ENCODE data around the gene NUP88.
"Not testable (repeated sequence)": the region's sequence is repeated elsewhere in the genome, so short reads cannot be mapped to it uniquely, and the experiment has no call there.

The NUP88 gene

DNA sequence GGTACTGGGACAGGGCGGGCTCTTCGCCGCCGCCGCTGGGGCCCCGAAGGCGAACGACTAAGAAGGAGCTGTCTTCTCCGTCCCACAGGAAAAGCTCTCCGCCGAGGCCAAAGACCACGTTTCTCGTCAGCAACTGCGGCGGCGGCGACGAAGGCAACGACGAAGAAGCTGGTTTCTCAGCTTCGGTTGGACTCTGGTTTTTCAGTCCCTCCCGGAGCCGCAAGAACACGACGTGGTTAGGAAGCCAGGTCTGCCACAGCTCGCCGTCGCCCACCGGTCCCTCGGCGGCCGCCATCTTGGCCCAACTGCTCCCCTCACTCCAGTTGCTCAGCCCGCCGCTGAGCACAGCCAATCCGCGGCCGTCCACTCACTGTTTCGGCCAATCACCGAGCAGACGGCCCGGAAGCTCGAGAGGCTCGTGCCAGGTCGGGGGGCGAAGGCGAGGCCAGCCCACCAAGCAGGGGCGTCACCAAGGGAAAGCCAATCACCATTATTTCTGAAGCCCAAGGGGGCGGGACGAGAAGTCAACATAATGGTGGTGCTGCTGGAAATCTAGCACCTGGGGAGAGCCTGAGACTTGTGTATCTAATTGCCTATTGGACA, at the start of gene NUP88:
NUP88 (minus strand) TSS at position 307 of the 603 bp plus-strand sequence; CDS start at position 295, 12 bp downstream.
- DNase-seq: peak; percentile 93 to 98 (median 95)

DNA sequence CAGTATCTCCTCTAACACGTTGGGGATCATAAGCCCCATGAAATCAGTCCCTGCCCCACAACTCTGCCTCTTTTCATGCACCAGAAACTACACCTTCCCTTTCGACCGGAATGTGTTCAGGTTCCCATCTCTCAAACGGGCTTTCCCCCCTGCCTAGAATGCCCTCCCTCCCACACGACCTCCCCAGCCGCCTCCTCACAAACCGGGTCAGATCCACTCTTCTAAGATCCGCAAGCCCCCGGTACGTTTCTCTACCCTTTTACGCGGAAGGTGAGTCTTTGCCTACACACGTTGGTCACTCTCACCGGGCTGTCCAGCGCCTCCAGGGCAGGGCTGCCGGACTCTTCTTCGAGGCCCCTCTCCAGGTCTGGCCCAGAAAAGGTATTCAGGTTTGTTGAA, 48.6 kb upstream of the NUP88 start:
- peak in 2 of 6 experiments; percentile 31 to 34 for DNase-seq

DNA sequence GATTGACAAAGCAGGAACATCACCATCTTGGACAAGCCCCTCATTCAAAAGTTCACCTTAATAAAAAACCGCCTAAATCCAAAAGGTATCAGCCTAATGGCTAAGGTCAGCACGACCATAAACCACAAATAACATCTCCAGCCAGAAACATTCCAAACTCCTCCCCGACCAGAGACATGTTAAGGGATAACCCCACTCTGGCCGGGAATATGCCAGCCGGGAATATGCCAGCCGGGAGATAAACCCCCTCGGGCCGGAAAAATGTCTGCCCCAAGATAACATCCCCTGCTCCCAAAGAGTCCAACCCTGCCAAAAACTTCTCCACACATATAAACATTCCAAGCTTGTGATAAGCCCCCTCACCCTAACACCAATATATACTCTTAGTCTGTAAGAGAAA, 48.0 kb upstream of the NUP88 start:
- DNase-seq: no peak

DNA sequence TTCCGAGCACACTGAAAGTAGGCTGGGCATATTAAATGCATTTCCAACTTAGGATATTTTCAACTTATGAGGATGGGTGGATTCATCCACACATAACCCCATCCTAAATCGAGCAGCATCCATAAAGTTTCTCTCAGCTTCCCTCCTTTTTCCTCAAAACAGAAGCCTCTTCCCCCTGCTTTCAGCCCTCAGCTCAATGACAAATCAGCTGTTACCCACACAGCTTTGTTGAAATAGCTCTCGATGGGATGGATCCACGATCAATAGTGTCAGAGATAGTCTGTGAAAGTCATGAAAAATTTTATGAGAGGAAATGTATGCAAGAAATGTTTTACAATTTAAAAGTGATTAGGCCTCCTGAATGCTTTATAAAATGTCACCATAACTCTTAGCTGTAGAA, 46.8 kb upstream of the NUP88 start:
- no peak for DNase-seq

DNA sequence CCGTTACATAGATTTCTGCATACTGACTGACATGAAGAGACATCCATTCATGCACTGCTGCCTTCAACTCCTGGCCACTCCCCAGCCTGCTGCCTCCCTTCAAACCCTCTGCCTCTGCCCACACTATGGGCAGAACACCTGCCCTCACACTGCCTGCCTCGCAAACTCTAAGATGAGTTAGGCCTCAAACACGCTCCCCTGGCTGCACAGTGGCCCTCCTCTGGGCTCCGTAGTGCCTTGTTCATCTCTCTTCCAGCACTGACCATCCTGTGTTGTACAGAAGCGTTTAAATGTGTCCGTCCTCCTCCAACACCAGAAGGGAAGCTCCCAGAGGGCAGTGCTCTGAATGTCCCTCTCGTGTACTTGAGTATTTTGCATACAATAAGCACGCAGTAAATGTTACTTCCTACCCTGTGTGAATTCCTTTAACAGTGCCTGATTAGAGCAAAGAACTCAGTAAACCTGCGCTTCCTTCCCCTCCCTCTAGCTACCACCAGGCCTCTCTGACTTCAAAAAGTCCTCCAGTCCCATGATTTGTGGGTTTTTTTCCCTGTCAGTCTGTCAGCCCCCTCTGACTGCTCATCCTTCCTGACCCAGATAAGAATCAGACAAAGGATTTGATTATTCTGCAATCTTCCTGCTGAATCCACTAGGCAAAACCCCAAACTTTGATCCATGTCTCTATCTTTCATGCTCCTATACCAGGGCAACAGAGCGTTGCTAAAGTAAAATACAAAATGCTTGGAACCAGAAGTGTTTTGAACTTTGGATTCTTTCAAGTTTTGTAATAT, 45.5 kb upstream of the NUP88 start:
- DNase-seq: no peak

DNA sequence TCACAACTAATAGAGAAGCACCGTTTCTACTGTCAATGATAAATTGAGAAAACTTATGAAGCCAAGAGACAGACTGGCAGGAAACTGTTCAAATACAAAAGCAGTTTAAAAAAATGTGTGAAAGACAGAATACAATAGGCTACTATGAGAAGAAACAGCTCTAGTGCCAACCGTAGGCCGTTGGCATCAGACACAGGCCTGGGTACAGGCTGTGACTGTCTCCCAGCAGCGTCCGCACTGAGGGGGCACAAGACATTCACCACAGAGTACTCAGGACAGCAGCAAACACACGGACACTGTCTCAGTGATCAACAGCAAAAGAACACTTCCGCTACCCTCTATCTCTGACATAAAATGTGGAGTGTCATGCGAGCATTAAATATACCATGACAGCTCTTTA, 27.3 kb upstream of the NUP88 start:
- DNase-seq: no peak

DNA sequence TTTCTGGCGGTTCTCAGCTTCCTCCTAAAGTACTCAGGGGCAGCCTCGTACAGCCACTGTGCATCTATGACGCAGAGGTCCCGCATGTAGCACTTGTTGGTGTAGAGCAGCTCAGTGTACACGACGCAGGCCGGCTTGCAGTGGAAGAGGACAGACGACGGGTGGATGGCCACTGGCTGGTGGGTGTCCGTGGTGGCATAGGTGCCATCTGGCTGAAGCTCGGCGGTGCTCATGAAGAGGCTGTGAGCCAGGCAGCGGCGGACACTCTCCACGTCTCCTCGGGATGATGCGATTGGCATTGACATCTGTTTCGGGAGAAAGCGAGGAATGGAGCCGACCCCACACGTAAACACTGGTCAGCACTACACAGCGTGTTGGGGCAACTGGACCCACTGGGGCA, 24.7 kb upstream of the NUP88 start:
- no peak for DNase-seq

DNA sequence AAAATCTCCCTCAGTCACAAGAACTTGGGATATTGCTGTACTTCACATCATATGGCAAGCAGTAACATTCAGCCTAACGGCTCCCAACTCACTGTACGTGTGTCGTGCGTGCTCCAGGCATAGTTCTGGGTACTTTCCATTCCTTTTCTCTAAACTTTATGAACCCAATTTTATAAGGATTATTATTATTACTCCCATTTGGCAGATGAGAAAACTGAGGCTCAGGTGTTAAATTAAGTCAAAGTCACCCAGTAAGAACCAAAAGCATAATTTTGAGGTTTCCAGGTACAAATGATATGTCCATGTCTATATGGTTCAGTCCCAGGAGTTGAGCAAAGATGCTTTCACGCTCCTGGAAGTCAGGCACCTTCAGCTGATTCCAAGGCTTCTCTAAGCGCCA, 24.3 kb upstream of the NUP88 start:
- DNase-seq: no peak

DNA sequence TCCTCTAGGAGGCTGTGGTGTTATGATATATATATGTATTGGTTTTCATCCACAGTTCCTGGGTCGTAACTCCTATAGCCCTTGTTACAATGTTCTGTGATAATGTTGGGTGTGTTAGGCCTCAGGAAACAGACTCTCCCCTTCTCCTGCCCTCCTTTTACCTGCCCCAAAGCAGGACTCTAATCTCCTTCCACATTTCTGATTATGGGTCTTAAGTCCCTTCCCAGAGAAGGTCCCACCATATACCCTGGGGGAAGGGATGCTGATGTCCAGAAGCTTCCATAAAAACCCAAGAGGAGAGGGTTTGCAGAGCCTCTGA, 19.9 kb upstream of the NUP88 start:
- no peak for DNase-seq

DNA sequence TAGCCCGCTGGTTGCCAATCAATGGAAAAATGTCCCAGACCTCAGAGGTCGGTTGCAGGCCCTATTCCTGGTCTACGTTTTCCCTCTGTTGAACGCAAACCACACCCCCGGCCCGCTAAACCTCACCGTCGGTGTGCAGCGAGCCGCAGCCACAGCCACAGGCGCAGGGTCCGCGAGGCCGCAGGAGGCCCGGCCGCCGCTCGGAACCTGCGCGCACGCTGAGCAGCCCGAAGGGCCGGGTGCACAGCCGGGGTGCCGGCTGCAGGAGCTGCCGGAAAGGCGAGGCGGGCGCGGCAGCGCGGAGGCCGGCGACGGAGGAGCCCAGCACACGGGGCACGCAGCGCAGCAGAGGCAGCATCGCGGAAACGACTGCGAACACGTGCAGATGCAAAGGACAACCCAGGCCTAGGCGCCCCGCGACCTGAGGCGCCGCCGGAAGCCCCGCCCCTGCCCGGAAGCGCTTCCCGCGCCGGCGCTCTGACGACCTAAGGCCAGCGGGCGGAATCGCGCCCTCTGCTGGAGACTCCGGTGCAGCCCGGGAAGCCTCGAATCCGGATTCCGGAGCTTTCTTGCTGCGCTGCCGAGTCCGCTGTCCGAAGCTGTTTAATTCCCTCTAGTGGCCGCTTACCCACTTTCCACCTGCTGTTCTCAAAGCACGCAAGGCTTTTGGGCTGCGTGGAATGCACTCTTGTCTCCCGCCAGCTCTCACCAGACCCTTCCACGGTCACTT, 19.4 kb upstream of the NUP88 start, which contains the start of gene C1QBP:
C1QBP (minus strand) TSS at position 440 of the 730 bp plus-strand sequence; CDS start at position 358, 82 bp downstream.
- DNase-seq: peak; percentile 83 to 94 (median 88)

DNA sequence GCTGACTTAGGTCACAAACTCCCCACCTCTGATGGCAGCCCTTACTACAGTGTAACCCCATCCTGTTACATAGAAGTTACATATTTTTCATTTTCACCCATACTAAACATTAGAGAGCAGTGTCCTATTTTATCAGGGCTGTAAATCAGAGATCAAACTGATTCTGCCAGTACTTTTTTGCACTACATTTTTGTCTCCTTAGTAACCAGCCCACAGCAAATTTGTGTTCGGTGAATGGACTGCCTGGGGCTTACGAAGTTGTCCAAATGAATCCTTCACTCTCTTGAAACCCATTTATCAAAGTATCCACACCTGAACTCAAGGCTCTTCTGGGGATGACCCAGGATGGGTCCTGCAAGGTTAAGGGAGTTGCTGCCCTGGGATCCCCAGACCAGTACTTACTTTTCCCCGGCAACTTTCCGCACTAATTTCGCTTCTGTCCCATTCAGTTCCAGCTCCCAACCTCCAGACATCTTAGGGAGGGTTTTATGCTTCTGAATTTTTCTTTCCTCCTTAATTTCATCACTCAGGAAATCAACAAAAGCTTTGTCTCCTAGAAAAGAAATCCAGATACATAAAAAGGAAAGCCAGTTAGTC, 18.4 kb upstream of the NUP88 start:
- no peak for DNase-seq

DNA sequence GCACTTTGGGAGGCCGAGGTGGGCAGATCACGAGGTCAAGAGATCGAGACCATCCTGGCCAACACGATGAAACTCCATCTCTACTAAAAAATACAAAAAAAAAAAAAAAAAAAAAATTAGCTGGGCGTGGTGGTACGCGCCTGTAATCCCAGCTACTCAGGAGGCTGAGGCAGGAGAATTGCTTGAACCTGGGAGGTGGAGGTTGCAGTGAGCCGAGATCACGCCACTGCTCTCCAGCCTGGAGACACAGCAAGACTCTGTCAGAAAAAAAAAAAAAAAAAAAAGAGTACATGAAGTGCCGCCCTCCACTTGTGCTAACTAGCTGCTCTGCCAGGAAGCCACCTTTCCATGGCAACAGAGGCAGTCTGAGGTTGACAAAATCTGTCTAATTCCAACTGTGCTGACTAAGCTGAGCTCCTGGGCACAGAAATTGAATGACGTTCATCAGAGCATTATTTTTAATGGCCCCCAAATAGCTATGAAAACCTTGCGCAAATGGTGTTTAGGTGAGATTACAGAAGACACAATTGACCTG, 16.4 kb upstream of the NUP88 start:
- DNase-seq: not testable (repeated sequence)

DNA sequence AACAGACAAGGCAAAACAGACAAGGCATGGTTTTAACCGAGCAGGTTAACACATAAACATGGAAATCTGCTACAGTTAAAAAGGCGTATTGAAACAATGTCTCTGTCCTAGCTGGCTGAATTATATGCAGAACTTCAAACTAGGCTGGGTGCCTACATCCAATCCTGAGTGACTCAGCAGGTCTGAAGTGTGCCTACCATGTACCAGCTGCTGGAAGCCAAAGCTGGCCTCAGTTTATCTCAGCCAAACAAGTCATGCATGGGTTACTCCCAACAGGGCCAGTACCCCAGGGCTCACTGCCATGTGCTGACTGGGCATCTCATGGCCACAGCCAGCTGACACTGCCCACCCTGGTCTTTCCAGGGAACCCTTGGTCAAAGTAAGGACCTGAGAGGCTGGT, 15.5 kb upstream of the NUP88 start:
- DNase-seq: no peak

DNA sequence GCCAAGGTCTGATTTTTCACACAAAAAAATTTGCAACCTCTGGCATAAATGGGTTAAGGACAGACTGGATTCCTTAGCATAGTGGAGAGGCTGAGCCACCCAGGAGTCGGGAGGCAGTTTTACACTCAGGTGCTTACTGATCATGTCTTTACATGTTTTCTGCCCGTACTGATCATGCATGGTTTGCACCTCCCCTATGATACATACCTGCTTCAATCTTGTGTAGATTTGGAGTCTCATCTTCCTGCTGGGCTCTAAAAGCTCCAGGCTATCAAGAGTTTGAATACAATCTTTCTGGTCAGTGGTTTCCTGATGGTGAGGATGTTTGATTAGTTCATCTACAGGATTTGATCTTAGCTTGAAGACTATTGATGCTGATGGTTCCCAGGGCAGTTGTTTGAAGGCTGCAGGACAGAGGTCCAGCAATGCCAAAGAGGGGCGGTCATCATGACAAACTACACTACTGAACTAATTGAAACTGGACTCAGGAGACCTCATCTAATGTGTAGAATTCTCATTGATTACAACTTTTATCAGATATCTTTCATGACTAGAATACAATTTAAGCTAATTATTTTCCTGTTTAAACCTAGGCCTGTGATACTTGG, 12.6 kb upstream of the NUP88 start:
- no peak for DNase-seq

DNA sequence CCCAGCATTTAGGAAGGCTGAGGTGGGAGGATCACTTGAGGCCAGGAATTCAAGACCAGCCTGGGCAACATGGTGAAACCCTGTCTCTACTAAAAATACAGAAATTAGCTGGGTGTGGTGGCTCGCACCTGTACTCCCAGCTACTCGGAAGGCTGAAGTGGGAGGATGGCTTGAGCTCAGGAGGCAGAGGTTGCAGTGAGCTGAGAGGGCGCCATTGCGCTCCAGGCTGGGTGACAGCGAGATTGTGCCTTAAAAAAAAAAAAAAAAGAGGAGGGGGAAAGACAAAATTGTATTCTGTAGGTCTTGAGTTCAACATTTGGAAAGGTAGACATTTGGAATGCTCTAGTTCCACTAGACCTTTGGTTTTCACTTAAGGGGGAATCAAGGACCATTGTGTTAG, 11.8 kb upstream of the NUP88 start:
- DNase-seq: not testable (repeated sequence)

DNA sequence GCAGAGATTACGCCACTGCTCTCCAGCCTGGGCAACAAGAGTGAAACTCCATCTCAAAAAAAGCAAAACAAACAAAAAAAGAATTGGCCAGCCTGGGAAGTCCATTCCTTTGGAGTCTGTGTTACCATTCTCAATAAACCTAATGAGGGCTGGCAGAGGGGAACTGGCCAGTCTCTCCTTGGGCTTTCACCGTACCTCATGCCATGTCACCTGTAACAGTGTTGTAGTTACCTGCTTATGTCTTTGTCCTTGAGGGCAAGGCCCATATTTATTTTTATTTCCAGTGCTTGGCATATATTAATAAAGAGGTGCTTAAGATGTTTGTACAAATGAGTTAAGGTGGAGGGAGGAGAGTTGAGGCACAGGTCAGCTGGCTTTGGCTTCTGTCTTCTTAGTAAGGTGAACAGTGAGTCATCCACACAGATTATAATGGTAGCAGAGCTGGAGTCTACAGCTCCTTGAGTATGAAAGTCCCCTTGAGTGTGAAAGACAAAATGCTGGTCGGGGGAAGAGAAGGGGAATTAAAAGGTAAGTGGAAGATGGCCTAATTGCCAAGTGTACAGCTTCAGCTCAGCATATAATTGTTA, 11.0 kb upstream of the NUP88 start:
- DNase-seq: no peak

DNA sequence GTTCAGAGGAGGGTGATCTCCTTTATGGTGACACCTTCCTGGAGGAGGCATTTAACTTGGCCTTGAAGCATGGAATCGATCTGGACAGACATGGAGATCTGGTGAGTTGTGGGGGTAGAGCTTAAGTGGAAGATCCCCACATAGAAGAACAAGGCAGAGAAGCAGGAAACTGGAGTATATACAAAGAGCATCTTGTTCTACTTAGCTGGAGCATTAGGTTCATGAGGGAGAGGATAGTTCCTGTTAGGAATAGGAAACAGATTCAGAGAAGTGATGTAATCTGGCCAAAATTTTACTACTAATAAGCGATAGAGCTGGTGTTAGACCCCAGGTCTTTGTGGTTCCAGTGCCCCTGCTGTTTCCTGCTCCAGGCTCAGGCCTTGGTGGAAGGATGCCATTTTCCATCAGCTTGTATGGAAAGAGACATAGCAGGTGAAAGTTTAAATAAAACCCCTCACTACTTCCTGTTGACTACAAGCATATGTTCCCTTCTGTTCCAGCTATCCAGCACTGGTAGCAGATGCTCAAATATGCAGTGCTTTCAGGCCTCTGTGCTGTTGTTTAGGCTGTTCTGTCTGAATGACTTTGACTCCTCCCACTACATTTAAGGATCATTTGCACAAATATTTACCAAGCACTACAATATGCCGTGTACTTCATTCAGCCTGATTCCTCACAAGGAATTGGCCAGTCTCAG, 9.9 kb upstream of the NUP88 start:
- no peak for DNase-seq

DNA sequence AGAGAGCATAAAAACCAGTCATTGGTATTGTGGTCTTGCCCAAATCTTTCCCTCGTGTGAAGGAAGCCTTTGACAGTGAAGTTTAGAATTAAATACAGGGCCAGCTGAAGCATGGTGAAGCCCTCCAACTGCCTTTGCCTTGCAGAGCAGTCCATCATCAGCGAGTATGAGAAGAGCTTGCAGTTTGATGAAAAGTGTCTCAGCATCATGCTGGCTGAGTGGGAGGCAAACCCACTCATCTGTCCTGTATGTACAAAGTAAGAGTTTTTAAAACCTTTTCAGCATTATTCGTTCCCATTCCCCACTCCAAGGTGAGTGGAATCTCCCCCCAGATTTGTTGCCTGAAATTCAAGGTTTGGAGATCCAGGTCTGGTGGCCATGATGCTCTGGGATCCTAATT, 6.4 kb upstream of the NUP88 start:
- no peak for DNase-seq

DNA sequence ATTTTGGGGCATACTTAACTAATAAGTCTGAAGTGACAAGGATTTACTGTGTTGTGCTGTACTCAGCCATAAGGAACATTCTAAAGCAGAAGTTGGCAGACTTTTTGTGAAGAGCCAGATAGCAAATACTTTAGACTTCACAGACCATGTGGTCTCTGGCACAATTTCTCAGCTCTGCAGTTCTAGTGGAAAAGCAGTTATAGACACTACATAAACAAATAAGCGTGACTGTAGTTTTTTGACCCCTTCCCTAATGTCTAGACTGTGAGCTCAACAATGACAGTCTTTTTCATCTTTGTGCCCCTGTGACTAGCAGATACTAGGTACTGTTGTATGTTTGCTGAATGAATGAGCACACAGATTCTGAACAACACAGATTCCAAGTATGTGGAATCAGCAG, 5.4 kb upstream of the NUP88 start:
- DNase-seq: no peak

DNA sequence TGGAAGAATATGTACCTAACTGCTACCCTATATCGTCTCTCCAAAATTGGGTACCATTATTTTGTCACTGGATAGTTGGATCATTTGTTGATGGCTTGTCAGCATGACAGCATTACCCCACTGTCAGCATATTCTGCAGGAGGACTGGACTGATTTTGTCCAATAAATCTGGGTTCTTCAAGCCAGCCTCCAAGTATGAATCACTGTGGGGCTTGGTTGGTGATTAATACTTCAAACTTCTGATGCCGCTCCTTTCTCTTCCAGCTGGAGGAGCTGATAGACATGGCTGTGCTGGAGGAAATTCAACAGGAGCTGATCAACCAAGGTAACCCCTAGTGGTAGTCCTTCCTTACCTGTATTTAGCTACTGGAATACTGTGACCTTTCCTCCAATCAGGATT, 3.0 kb upstream of the NUP88 start:
- DNase-seq: no peak

DNA sequence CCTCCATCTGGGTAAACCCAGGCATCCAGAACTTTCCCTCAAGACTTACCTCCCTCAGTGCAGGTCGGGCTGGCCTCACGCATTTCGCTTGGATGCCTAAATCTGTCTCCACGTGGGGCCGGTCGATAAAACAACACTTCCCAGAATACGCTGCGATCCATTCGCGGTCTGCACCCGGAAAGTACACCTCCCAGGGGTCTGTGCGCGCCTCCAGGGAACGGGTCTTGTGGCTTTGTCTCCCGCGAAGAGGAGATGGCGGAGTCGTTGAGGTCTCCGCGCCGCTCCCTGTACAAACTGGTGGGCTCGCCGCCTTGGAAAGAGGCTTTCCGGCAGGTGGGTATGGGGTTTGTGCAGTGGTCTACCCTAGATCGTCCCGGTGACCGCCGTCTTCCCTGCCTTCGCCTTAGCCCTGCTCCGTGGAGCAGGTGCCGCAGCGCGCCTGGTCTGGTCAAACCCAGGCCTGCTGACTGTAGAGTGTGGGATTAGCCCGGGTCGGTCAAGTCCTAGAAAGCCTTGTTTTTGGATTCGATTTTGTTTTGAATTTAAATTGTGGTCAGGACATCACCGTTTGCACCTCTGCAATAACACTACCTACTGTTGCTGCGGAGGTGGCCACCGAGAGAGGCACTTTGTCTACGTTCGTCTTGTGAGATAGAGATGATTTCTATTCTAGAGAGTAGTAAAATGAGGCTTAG, 644 bp upstream of the NUP88 start, which contains the start of gene RPAIN:
RPAIN (plus strand) TSS at position 224 of the 695 bp plus-strand sequence; CDS start at position 253, 29 bp downstream.
- DNase-seq: peak; percentile 80 to 98 (median 94)
